Lower leg skin (tissue), 3 donors: ENCODE measurements around the gene ABCA8.

Source experiments
- CTCF ChIP-seq, 3 donors: fragments of 450-650 bp; IDR thresholded peaks; one replicate each; pipeline ENCODE4 v1.5.1; 2016; ENCODE audit warnings: antibody characterized with exemption in 3 of 3, mild to moderate bottlenecking in 3 of 3, moderate library complexity in 2 of 3
- POLR2A ChIP-seq, 2 donors: fragments of 450-650 bp; IDR thresholded peaks; one replicate each; pipeline ENCODE4 v1.6.1; 2016 to 2017; ENCODE audit warnings: antibody characterized with exemption in 2 of 2, mild to moderate bottlenecking in 1 of 2, moderate library complexity in 1 of 2

DNA sequence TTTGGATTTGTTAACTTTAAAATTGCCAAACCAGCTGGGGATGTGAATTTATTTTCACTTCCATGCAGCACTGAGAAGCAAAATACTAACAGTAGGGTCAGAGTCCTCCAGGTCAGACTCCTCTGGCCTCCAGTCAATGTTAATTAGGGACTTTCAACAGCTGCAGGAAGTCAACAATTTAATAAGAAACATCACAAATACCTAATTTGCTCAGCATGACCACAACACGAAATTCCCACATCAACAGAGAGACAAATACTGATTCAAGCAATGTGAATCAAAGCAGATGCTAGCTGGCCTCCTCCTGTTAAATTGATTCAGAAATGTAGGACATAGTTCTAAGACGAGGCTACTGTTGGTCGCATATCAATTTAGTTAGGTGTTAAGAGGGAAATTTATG is 111.7 kb downstream of the ABCA8 start:
- TF ChIP-seq CTCF (IDR thresholded peaks at IDR 0.05), result no peak
- TF ChIP-seq POLR2A (IDR thresholded peaks at IDR 0.05), result no peak
